Loucy (cell line): Measurements from ENCODE around the gene CR1.
"Not testable (repeated sequence)": the region's sequence is repeated elsewhere in the genome, so short reads cannot be mapped to it uniquely, and the experiment has no call there.

Source experiments
- EZH2phosphoT487 ChIP-seq: fragments of 200-600 bp; IDR thresholded peaks from 2 replicates; pipeline ENCODE4 v1.6.1; 2018; ENCODE audit warnings: antibody characterized with exemption, mild to moderate bottlenecking, moderate library complexity, borderline replicate concordance
- TF ChIP-seq, protein P1 (sequence below): fragments of 200-600 bp; sonication (generic); conservative IDR thresholded peaks from 2 replicates; pipeline ENCODE4 v1.5.1; 2014; ENCODE audit warnings: mild to moderate bottlenecking, antibody characterized with exemption, low read length

DNA sequence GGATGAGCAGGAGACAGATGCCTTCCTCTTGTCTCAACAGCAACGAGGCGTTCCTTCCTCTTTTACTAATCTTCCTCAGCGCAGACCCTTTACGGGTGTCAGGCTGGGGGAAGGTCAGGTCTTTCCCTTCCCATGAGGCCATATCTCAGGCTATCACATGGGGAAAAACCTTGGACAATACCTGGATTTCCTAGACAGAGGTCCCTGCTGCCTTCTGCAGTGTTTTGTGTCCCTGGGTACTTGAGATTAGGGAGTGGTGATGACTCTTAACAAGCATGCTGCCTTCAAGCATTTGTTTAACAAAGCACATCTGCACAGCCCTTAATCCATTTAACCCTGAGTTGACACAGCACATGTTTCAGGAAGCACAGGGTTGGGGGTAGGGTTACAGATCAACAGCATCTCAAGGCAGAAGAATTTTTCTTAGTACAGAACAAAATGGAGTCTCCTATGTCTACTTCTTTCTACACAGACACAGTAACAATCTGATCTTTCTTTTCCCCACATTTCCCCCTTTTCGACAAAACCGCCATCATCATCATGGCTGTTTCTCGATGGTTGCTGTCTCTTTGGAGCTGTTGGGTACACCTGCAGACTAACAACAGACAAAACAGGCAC lies 139.7 kb downstream of the CR1 start:
- TF ChIP-seq, protein P1, sequence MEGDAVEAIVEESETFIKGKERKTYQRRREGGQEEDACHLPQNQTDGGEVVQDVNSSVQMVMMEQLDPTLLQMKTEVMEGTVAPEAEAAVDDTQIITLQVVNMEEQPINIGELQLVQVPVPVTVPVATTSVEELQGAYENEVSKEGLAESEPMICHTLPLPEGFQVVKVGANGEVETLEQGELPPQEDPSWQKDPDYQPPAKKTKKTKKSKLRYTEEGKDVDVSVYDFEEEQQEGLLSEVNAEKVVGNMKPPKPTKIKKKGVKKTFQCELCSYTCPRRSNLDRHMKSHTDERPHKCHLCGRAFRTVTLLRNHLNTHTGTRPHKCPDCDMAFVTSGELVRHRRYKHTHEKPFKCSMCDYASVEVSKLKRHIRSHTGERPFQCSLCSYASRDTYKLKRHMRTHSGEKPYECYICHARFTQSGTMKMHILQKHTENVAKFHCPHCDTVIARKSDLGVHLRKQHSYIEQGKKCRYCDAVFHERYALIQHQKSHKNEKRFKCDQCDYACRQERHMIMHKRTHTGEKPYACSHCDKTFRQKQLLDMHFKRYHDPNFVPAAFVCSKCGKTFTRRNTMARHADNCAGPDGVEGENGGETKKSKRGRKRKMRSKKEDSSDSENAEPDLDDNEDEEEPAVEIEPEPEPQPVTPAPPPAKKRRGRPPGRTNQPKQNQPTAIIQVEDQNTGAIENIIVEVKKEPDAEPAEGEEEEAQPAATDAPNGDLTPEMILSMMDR = not testable (repeated sequence)
- TF ChIP-seq EZH2phosphoT487 = not testable (repeated sequence)
